C4-2B (cell line): Measurements from ENCODE around the gene DUSP6.

Experiments
- ZFX ChIP-seq: fragments of 450-650 bp; IDR thresholded peaks from 2 replicates; pipeline ENCODE4 v1.6.1; 2017
- TF ChIP-seq, protein P1 (sequence below): fragments of 450-650 bp; conservative IDR thresholded peaks from 2 replicates; pipeline ENCODE4 v1.5.1; 2017; ENCODE audit warnings: mild to moderate bottlenecking

GRCh38 chr12:89393551-89394121 is 41.3 kb upstream of the DUSP6 start:
- TF ChIP-seq, protein P1, sequence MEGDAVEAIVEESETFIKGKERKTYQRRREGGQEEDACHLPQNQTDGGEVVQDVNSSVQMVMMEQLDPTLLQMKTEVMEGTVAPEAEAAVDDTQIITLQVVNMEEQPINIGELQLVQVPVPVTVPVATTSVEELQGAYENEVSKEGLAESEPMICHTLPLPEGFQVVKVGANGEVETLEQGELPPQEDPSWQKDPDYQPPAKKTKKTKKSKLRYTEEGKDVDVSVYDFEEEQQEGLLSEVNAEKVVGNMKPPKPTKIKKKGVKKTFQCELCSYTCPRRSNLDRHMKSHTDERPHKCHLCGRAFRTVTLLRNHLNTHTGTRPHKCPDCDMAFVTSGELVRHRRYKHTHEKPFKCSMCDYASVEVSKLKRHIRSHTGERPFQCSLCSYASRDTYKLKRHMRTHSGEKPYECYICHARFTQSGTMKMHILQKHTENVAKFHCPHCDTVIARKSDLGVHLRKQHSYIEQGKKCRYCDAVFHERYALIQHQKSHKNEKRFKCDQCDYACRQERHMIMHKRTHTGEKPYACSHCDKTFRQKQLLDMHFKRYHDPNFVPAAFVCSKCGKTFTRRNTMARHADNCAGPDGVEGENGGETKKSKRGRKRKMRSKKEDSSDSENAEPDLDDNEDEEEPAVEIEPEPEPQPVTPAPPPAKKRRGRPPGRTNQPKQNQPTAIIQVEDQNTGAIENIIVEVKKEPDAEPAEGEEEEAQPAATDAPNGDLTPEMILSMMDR = no peak
- TF ChIP-seq ZFX = no peak
